GM21825 (cell line): Measurements from ENCODE around the gene MCTP2.

Experiments
- ATAC-seq: cut with Tn5 transposase; IDR thresholded peaks from one replicate; pipeline ENCODE4 v1.9.1; 2021; ENCODE audit warnings: mild to moderate bottlenecking, moderate library complexity; ENCODE audit not compliant: unreplicated experiment

Gene MCTP2

GRCh38 chr15:94230883-94231722 lies at the start of gene MCTP2:
Gene MCTP2, plus strand, starts transcription at chr15:94231561. Its CDS starts 66,705 bp downstream, at chr15:94298266.
- peak; percentile 66 for ATAC-seq

GRCh38 chr15:94182883-94183282 lies 48.5 kb upstream of the MCTP2 start:
- ATAC-seq = no peak

GRCh38 chr15:94185547-94186236 lies 45.7 kb upstream of the MCTP2 start:
- no peak for ATAC-seq

- ATAC-seq = no peak
These were observed 44.5 kb upstream of the MCTP2 start for GRCh38 chr15:94186770-94187331.

- no peak for ATAC-seq
These were observed 37.5 kb upstream of the MCTP2 start for GRCh38 chr15:94193906-94194305.

GRCh38 chr15:94196531-94196930 lies 34.8 kb upstream of the MCTP2 start:
- ATAC-seq = no peak

GRCh38 chr15:94198633-94199032 lies 32.7 kb upstream of the MCTP2 start:
- no peak for ATAC-seq

- no peak for ATAC-seq
These were observed 31.6 kb upstream of the MCTP2 start for GRCh38 chr15:94199725-94200124.

GRCh38 chr15:94203306-94203705 lies 28.1 kb upstream of the MCTP2 start:
- no peak for ATAC-seq

GRCh38 chr15:94205366-94205765 lies 26.0 kb upstream of the MCTP2 start:
- ATAC-seq = no peak

GRCh38 chr15:94206463-94207167 lies 24.7 kb upstream of the MCTP2 start:
- ATAC-seq = no peak

GRCh38 chr15:94212291-94212690 lies 19.1 kb upstream of the MCTP2 start:
- no peak for ATAC-seq

- no peak for ATAC-seq
These were observed 5.7 kb upstream of the MCTP2 start for GRCh38 chr15:94225616-94226015.

GRCh38 chr15:94228611-94229010 lies 2.8 kb upstream of the MCTP2 start:
- ATAC-seq = no peak

GRCh38 chr15:94229591-94230369 lies 1.6 kb upstream of the MCTP2 start:
- peak; percentile 61 for ATAC-seq

GRCh38 chr15:94230431-94230882 lies 904 bp upstream of the MCTP2 start:
- no peak for ATAC-seq

GRCh38 chr15:94231723-94232468 lies 535 bp downstream of the MCTP2 start:
- ATAC-seq = peak; percentile 13

- ATAC-seq = no peak
These were observed 2.1 kb downstream of the MCTP2 start for GRCh38 chr15:94233441-94233840.

GRCh38 chr15:94234300-94234699 lies 2.9 kb downstream of the MCTP2 start:
- ATAC-seq = peak; percentile 13

GRCh38 chr15:94235041-94235440 lies 3.7 kb downstream of the MCTP2 start:
- ATAC-seq = no peak
